K562 (cell line): ENCODE data around the gene HOXC5. TPM values are rescaled to one million over a fixed set of nuclear protein-coding genes. Genes with fewer than 3 reads are reported as not detected.
A peak's percentile ranks its signal among the peaks of the same experiment; 100 is the strongest.

Experiments
- ATAC-seq: fragments of 200-7000 bp; cut with Tn5 transposase; 3 replicates; pipeline ENCODE4 v1.9.1; 2020; ENCODE audit warnings: moderate library complexity
- BruUV-seq: library from RNA; stranded (reverse); fragments of 400-500 nt; replicated peaks from 2 replicates; lab custom pipeline; 2021; lab: Mats Ljungman, UMichigan
- CTCF ChIA-PET: fragments of 300-600 bp; formaldehyde crosslinking; extraction: SDS; loops from one replicate; lab custom pipeline; 2021; ENCODE audit warnings: low intra/inter-chr PET ratio; lab: Yijun Ruan, JAX
- POLR2A ChIA-PET: fragments of 300-600, 350-650 bp; sonication (Branson Sonifier 250); formaldehyde crosslinking; extraction: SDS; loops from one replicate; lab custom pipeline; 2021; ENCODE audit warnings: antibody characterized with exemption, inconsistent platforms; lab: Yijun Ruan, JAX
- DNase-seq, 4 experiments: peaks; one replicate each; pipeline versions ENCODE4 v3.0.0 to v3.0.0-alpha.2; 2011 to 2018; ENCODE audit warnings: low spot score in 3 of 4, mixed read lengths in 3 of 4; ENCODE audit errors: extremely low read depth in 1 of 4
- FAIRE-seq: peaks from 2 replicates; lab custom pipeline; 2011; peaks lifted over from hg19 to GRCh38; lab: Jason Lieb, UNC
- H2AFZ ChIP-seq: 2 replicates; pipeline ENCODE4 v1.6.0; 2011; ENCODE audit warnings: low read depth, low read length, control low read depth, inconsistent platforms
- H3K27ac ChIP-seq: fragments of 200-600 bp; 3 replicates; pipeline ENCODE4 v1.8.0; 2011; ENCODE audit warnings: low read depth, mild to moderate bottlenecking, control low read depth, inconsistent platforms, low read length, moderate library complexity, mixed read lengths; ENCODE audit errors: extremely low read depth
- H3K27me3 ChIP-seq, 2 experiments: fragments of 300-600 bp in 1 of 2; 2 replicates in 1 of 2; 3 replicates in 1 of 2; pipeline versions ENCODE4 v1.6.0 to v1.8.0; 2011; ENCODE audit warnings: inconsistent platforms in 2 of 2, low read length in 2 of 2, mild to moderate bottlenecking in 1 of 2, mixed read lengths in 1 of 2, moderate library complexity in 1 of 2; ENCODE audit not compliant: control insufficient read depth in 2 of 2, insufficient read depth in 2 of 2
- H3K36me3 ChIP-seq: fragments of 300-600 bp; 3 replicates; pipeline ENCODE4 v1.8.0; 2011; ENCODE audit warnings: mild to moderate bottlenecking, low read length, inconsistent platforms; ENCODE audit not compliant: control insufficient read depth, insufficient read depth
- H3K4me1 ChIP-seq, 2 experiments: fragments of 200-600 bp in 1 of 2; replicated peaks in 1 of 2; 2 replicates in 1 of 2; 3 replicates in 1 of 2; pipeline versions ENCODE4 v1.5.1 to v1.8.0; 2011; ENCODE audit warnings: inconsistent platforms in 2 of 2, low read length in 2 of 2, mild to moderate bottlenecking in 1 of 2, mixed read lengths in 1 of 2, moderate library complexity in 1 of 2; ENCODE audit not compliant: control insufficient read depth in 2 of 2, insufficient read depth in 2 of 2
- H3K4me2 ChIP-seq: 2 replicates; pipeline ENCODE4 v1.6.1; 2011; ENCODE audit warnings: low read length, control low read depth, inconsistent platforms, mixed read lengths; ENCODE audit not compliant: insufficient read depth
- H3K4me3 ChIP-seq: fragments of 200-600 bp; sonication (generic), shearing (Covaris generic); 2 replicates; pipeline ENCODE4 v1.5.1; 2016; ENCODE audit warnings: control low read depth, inconsistent platforms
- H3K79me2 ChIP-seq: fragments of 200-600 bp; 3 replicates; pipeline ENCODE4 v1.8.0; 2011; ENCODE audit warnings: low read length, inconsistent platforms; ENCODE audit not compliant: control insufficient read depth, insufficient read depth
- H3K9ac ChIP-seq, 2 experiments: 2 replicates each; pipeline versions ENCODE4 v1.6.0 to v1.6.1; 2011; ENCODE audit warnings: low read depth in 2 of 2, low read length in 2 of 2, control low read depth in 1 of 2, inconsistent platforms in 1 of 2, mild to moderate bottlenecking in 1 of 2, mixed read lengths in 1 of 2; ENCODE audit not compliant: insufficient read depth in 1 of 2
- H3K9me1 ChIP-seq: one replicate; pipeline ENCODE4 v1.6.0; 2011; ENCODE audit warnings: inconsistent platforms, mild to moderate bottlenecking, low read length, moderate library complexity; ENCODE audit not compliant: control insufficient read depth, insufficient read depth
- H3K9me3 ChIP-seq: replicated peaks from 2 replicates; pipeline ENCODE4 v1.5.1; 2011; ENCODE audit warnings: low read depth, low read length, inconsistent platforms; ENCODE audit not compliant: control insufficient read depth, insufficient read depth
- H4K20me1 ChIP-seq: replicated peaks from 2 replicates; pipeline ENCODE4 v1.6.1; 2011; ENCODE audit warnings: low read length, inconsistent platforms, mixed read lengths; ENCODE audit not compliant: control insufficient read depth, insufficient read depth
- ARID2 ChIP-seq: fragments of 450-650 bp; IDR thresholded peaks from 2 replicates; pipeline ENCODE4 v1.6.1; 2017; ENCODE audit warnings: antibody characterized with exemption, mild to moderate bottlenecking
- ETS2 ChIP-seq: IDR thresholded peaks from 2 replicates; pipeline ENCODE4 v1.6.1; 2016; ENCODE audit warnings: borderline replicate concordance, missing genetic modification characterization, mild to moderate bottlenecking, moderate library complexity, missing compliant biosample characterization; ENCODE audit not compliant: poor library complexity, severe bottlenecking
- HINFP ChIP-seq: fragments of 450-650 bp; conservative IDR thresholded peaks from 2 replicates; pipeline ENCODE4 v1.6.1; 2016; ENCODE audit warnings: missing genetic modification characterization, low read depth, mild to moderate bottlenecking, control low read depth, missing compliant biosample characterization
- KLF16 ChIP-seq: IDR thresholded peaks from 2 replicates; pipeline ENCODE4 v1.6.1; 2016; ENCODE audit warnings: antibody characterized with exemption
- MLLT1 ChIP-seq, 2 experiments: fragments of 450-650 bp; IDR thresholded peaks; 2 replicates each; pipeline ENCODE4 v1.6.1; 2016
- NFATC3 ChIP-seq: fragments of 450-650 bp; IDR thresholded peaks from 2 replicates; pipeline ENCODE4 v1.6.1; 2017; ENCODE audit warnings: mild to moderate bottlenecking
- NFXL1 ChIP-seq: fragments of 450-650 bp; formaldehyde crosslinking; IDR thresholded peaks from 2 replicates; pipeline ENCODE4 v1.4.0; 2021; ENCODE audit warnings: mild to moderate bottlenecking
- PYGO2 ChIP-seq: fragments of 450-650 bp; IDR thresholded peaks from 2 replicates; pipeline ENCODE4 v1.6.1; 2016; ENCODE audit warnings: mild to moderate bottlenecking, missing genetic modification characterization, moderate library complexity, missing compliant biosample characterization
- SAFB ChIP-seq: fragments of 200-400 bp; formaldehyde crosslinking; IDR thresholded peaks from 2 replicates; pipeline ENCODE4 v1.6.1; 2017; ENCODE audit warnings: low read depth, low read length, borderline replicate concordance
- TEAD4 ChIP-seq, 2 experiments: sonication (generic) in 1 of 2; formaldehyde crosslinking in 1 of 2; IDR thresholded peaks; 2 replicates each; pipeline versions ENCODE4 v1.6.1 to v1.8.0; 2012 to 2022; ENCODE audit warnings: borderline replicate concordance in 1 of 2, inconsistent platforms in 1 of 2, low read length in 1 of 2, mild to moderate bottlenecking in 1 of 2, missing genetic modification reagents in 1 of 2
- ZFPM2 ChIP-seq: fragments of 250-450 bp; sonication (Bioruptor Pico); IDR thresholded peaks from 2 replicates; pipeline ENCODE4 v1.5.1; 2022; ENCODE audit warnings: mild to moderate bottlenecking
- ZNF277 ChIP-seq: fragments of 250-450 bp; sonication (Bioruptor Pico); IDR thresholded peaks from 2 replicates; pipeline ENCODE4 v1.8.0; 2022; ENCODE audit warnings: inconsistent platforms, mild to moderate bottlenecking, moderate library complexity, borderline replicate concordance
- ZNF282 ChIP-seq: sonication (generic); formaldehyde crosslinking; IDR thresholded peaks from 2 replicates; pipeline ENCODE4 v1.8.1; 2023; ENCODE audit warnings: missing genetic modification reagents
- ZNF551 ChIP-seq: fragments of 250-450 bp; sonication (Bioruptor Pico); IDR thresholded peaks from 2 replicates; pipeline ENCODE4 v1.5.0; 2021; ENCODE audit warnings: mild to moderate bottlenecking, moderate library complexity
- WGBS: fragments of 100-300 bp; shearing (Covaris generic); methylation state at CpG from one replicate; pipeline ENCODE4 v1.1.6; 2016; ENCODE audit warnings: low coverage, mixed read lengths; ENCODE audit not compliant: insufficient coverage; ENCODE audit errors: missing lambda C conversion rate; 5-methylcytosine and 5-hydroxymethylcytosine counted together
- in situ Hi-C: fragments of 300-500 bp; cut with MboI; formaldehyde crosslinking; loops from 4 replicates; pipeline ENCODE4 v1.15.0; 2018; ENCODE audit warnings: inconsistent platforms, mixed read lengths
- intact Hi-C: fragments of 100-400 bp; cut with micrococcal nuclease; formaldehyde crosslinking; loops from 2 replicates; pipeline ENCODE4 v1.14.2; 2022
- polyA plus RNA-seq, 8 experiments: library from polyadenylated mRNA; depleted of rRNA in 4 of 8; stranded (reverse) in 5 of 8; unstranded in 3 of 8; fragments of >200 nt; fragmentation: Nextera tagmentation in 2 of 8; fragmentation: Illumina TruSeq in 1 of 8; extraction: Ambion mirVana in 2 of 8; extraction: Trizol in 1 of 8; gene quantifications; 2 replicates each; pipeline versions ENCODE4 v1.2.1 to v1.2.3, GENCODE V29; 2011 to 2014; ENCODE audit warnings: inconsistent platforms in 1 of 8, missing spikeins in 1 of 8
- total RNA-seq, 7 experiments: library from RNA; depleted of rRNA in 6 of 7; stranded (reverse); fragments of >200 nt in 6 of 7; fragmentation: Illumina TruSeq in 2 of 7; extraction: Trizol in 2 of 7; gene quantifications; 2 replicates each; pipeline versions ENCODE4 v1.2.1 to v1.2.3, GENCODE V29; 2011 to 2021; ENCODE audit warnings: low replicate concordance in 1 of 7

Gene HOXC5
- total and polyA plus RNA-seq, 9 of the 15 experiments (the other 6 are each of a cell fraction or from before 2014, with no cell fraction given): 0.10 to 0.44 (median 0.18) TPM; not detected in 4

GRCh38 chr12:54029529-54030441 is 3.1 kb upstream of the HOXC5 start (continued):
- TF ChIP-seq MLLT1 (IDR thresholded peaks at IDR 0.05) (0 out of 4 replicates have a peak, but pooled peaks of 1 of the 2 experiments have one; percentile 20), NFXL1 (no peak), ZNF277 (CRISPR knock-in tag) (no peak)

- Histone ChIP-seq H2AFZ (no peak overlapping the region), H4K20me1 (no peaks in the 10 kb centered on the region), H3K36me3 (peaks cover 2% of the 10 kb centered on the region; the same call in 1 of the 3 replicates), H3K79me2 (no peaks in the 10 kb centered on the region), H3K9me1 (no peaks in the 10 kb centered on the region), H3K27ac (no peak overlapping the region), H3K9ac (no peak overlapping the region), H3K4me3 (no peak overlapping the region), H3K4me1 (peaks cover 3 to 25% of the 10 kb centered on the region in 2 experiments; a peak in 3 of 5 replicates), H3K9me3 (no peaks in the 10 kb centered on the region), H3K4me2 (no peak overlapping the region), H3K27me3 (no peaks in the 10 kb centered on the region)
- 80% methylated on average over 6 of the region's 7 CpGs for WGBS
- no peak for FAIRE-seq
- in situ Hi-C loops: no loop called here
- intact Hi-C loops: no loop called here
- POLR2A ChIA-PET: interaction anchor here (0.8 kb wide), 1 partner anchor 13 kb away, joined by 3 read pairs; no protein-coding TSS in a partner anchor
- BruUV-seq: no TSS peak
- no peak for DNase-seq
- ATAC-seq: no peak
- CTCF ChIA-PET: no interaction called here
- TF ChIP-seq NFATC3 (no peak), HINFP (tag) (no peak), ZNF551 (CRISPR knock-in tag) (no peak), TEAD4 (IDR thresholded peaks at IDR 0.05; ENCODE audit: low read length) (no peak), TEAD4 (CRISPR knock-in tag; IDR thresholded peaks at IDR 0.05; ENCODE audit: borderline replicate concordance) (no peak), SAFB (no peak), ZFPM2 (CRISPR knock-in tag) (no peak), ETS2 (no peak), KLF16 (no peak), PYGO2 (tag) (no peak), ARID2 (no peak), ZNF282 (no peak)
These were observed 2.4 kb upstream of the HOXC5 start for GRCh38 chr12:54030442-54030801.
